Stimulated activated CD8-positive, alpha-beta memory T cell treated with anti-CD3 and anti-CD28 coated beads, Interleukin-4, amount 100 ng/mL, for 4 hours (primary cell): Measurements from ENCODE around the gene ABCC10.
"Not testable (repeated sequence)": the region's sequence is repeated elsewhere in the genome, so short reads cannot be mapped to it uniquely, and the experiment has no call there.

Source experiments
- DNase-seq, 2 donors: peaks; one replicate each; pipeline ENCODE4 v3.0.0-alpha.2; 2020; ENCODE audit warnings: low read depth in 2 of 2, low spot score in 1 of 2

ABCC10 gene

DNA sequence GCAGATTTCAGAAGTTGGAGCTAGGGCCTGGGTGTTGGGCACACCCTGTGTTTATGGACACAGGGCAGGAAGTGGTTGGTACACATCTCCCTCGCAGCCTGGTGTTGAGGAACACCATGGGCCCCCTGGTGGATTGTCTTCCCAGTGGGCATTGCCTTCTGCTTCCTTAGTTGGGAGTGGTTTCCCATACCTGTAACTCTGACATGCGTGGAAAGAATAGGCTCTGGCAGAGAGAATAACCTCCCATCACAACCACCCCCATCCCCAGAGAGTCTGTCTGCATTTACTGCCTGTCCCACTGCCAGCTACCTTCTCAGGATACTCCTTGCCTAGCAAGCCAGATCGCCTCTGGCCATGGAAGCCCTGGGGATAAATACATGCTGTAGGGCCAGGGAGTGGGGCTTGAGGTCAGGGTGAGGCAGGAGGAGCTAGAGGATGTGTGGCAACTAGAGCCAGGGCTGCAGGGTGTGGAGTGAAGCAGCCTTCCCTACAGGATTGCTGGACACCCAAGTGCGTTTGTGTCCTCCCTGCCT lies 68.1 kb downstream of the ABCC10 start:
- no peak for DNase-seq

DNA sequence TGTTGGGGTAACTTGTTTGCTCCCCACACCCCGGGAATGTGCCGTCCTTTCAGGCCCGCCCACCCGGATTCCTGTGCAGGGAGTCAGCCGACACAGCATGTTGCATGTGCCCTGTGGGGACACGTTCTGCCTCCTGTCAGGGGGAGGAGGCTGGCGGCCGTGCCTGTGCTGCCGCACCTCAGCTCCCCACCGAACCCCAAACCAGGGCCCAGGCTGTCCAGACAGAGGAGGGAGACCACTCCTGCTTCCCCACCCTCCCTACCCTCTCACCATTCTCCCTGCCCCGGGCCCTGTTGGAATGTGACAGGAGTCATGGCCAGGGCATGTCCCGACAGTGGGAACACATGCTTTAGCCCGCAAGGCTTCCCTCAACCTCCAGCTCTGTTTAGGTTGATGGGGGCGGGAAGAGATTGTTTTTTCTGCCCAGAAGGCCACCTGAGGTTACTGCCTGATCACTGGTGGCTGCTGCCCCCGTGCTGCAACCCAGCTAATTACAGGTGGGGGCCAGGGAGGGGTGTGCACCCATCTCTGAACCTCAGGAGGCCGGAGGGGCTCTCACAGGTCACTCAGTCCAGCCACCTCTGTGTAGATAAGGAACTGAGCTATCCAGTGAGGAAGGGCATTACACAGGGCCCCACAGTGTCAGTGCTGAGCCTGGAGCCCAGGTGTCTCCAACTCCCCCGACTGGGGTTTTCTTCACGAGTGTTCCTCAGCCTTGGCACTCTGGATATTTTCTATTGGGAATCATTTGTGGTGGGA lies 69.2 kb downstream of the ABCC10 start:
- DNase-seq: no peak

DNA sequence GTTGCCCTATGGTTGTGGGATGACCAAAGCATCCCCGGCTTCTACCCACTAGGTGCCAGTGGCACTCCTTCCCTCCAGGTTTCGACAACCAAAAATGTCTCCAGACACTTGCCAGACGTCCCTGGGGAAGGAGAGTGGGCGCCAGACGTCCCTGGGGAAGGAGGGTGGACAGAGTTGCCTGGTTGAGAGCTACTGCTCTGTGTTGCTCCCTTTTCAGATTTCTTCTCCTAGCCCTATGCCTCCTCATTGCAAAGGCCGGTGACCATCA lies 69.7 kb downstream of the ABCC10 start:
- no peak for DNase-seq

GRCh38 chr6:43497689-43498088 lies 70.3 kb downstream of the ABCC10 start:
- DNase-seq: no peak

- not testable (repeated sequence) for DNase-seq
Measured at GRCh38 chr6:43498291-43498690, 71.0 kb downstream of the ABCC10 start.

DNA sequence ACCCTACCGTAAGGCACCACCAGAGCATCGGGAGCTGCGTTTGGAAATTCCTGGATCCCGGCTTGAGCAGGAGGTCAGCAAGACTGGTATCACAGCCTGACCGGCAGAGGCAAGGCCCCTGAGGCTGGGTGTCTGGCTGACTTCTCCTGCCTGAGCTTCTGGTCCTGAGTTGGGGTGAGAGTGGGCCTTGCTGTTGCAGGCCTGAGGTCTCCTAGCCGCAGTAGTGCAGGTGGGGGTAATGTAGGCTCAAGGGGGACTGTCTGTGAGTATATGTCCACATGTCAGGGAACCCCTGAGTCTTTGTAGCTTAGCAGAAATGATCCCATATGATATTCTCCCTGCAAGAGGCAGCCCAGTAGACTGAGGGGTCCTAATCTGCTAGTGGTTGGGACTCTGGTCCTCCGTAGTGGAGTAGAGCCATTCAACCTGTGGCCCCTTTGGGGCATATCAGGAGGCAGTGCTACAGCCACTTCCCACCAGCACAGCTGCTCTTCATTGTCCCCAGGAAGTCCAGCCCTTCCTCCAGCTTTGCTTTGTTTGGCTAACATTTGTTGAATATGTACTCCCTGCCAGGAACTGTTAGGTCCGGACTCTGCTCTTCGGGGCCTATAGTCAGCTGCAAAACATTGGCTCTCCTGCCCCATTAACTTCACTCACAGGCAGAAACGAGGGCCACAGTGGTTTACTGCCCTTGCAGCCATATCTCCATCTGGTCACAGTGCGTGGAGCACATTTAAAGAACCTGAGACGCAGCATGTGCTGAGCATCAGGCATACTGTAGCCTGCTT lies 71.9 kb downstream of the ABCC10 start:
- no peak for DNase-seq
